Ishikawa (cell line): ENCODE measurements around the gene DOC2A.

Experiments
- CEBPB ChIP-seq: IDR thresholded peaks from 2 replicates; pipeline ENCODE4 v1.6.1; 2012
- CREB1 ChIP-seq: IDR thresholded peaks from 2 replicates; pipeline ENCODE4 v1.6.1; 2012; ENCODE audit warnings: low read depth
- EP300 ChIP-seq: IDR thresholded peaks from 2 replicates; pipeline ENCODE4 v1.6.1; 2012; ENCODE audit warnings: borderline replicate concordance
- FOXM1 ChIP-seq: IDR thresholded peaks from 2 replicates; pipeline ENCODE4 v1.6.1; 2012; ENCODE audit warnings: low read depth, borderline replicate concordance
- MAX ChIP-seq: IDR thresholded peaks from 2 replicates; pipeline ENCODE4 v1.6.1; 2012
- NFIC ChIP-seq: IDR thresholded peaks from 2 replicates; pipeline ENCODE4 v1.6.1; 2012
- RAD21 ChIP-seq: IDR thresholded peaks from 2 replicates; pipeline ENCODE4 v1.6.1; 2012; ENCODE audit warnings: low read depth
- REST ChIP-seq: IDR thresholded peaks from 2 replicates; pipeline ENCODE4 v1.6.1; 2012; ENCODE audit warnings: low read depth, mild to moderate bottlenecking
- TAF1 ChIP-seq: IDR thresholded peaks from 2 replicates; pipeline ENCODE4 v1.6.1; 2012; ENCODE audit warnings: low read depth, mild to moderate bottlenecking
- TCF12 ChIP-seq: IDR thresholded peaks from 2 replicates; pipeline ENCODE4 v1.6.1; 2012; ENCODE audit warnings: low read depth
- TEAD4 ChIP-seq: IDR thresholded peaks from 2 replicates; pipeline ENCODE4 v1.6.1; 2012
- YY1 ChIP-seq: IDR thresholded peaks from 2 replicates; pipeline ENCODE4 v1.6.1; 2012; ENCODE audit warnings: low read depth
- ZBTB7A ChIP-seq: IDR thresholded peaks from 2 replicates; pipeline ENCODE4 v1.6.1; 2012; ENCODE audit warnings: low read depth

DNA sequence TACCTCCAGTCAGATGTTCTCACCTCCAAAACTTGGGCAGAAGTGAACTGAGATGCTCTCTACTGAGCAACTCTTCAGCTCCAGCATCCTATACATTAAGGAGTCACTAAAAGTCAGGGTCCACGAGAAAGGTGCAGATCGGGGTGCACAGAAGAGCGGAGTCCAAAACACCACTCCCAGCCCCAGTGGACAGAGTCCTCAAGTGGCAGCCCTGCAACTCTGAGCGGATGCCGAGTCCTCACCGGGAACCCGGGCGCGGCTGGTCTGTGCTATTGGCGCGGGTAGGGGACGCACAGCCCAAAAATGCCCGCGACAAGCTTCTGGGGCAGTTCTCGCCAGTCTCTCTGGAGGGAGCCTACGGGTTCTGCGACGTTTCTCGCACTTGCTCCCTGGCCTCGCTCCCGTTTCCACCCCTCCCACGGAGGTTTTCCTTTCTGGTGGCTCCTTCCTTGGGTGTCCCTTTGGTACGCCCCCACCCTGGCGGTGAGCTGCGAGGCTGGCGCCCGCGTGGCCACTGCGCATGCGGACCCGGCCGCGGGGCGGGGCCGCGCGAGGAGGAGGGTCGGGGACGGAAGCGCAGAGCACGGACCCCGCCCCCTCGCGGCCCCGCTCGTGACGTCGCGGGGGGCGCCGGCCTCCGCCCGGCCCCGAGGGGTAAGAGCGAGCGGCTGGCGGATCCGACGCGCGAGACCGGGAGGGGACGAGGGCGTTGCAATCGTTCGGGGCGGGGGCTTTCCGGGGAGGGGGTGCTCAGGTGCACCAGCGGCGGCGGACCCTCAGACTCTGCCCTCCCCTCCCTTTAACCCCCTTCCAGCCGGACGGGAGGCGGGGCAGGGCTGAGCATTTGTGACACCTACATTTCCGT is 49.1 kb downstream of the DOC2A start, which contains the start of gene TMEM219:
- TF ChIP-seq TAF1 (peak; percentile 51), MAX (peak; percentile 76), CEBPB (no peak), YY1 (peak; percentile 43), TEAD4 (no peak), TCF12 (no peak), REST (no peak), EP300 (0 out of 2 replicates have a peak, but pooled peaks have one; percentile 14), RAD21 (no peak; the same call in 1 of the 2 replicates), FOXM1 (no peak), ZBTB7A (peak; percentile 88), CREB1 (peak; percentile 40; the same call in 1 of the 2 replicates), NFIC (no peak)
